Fibroblast of the aortic adventitia (primary cell): ENCODE data around the gene PRKCA. TPM values are rescaled to one million over a fixed set of nuclear protein-coding genes. Genes with fewer than 3 reads are reported as not detected.

ENCODE experiments used
- DNase-seq: peaks from one replicate; pipeline ENCODE4 v3.0.0-alpha.2; 2010; ENCODE audit warnings: low read depth
- H3K4me3 ChIP-seq: 2 replicates; pipeline ENCODE4 v1.5.1; 2011; ENCODE audit warnings: low read depth, mild to moderate bottlenecking, control low read depth, low read length, moderate library complexity
- total RNA-seq: library from RNA; depleted of rRNA; stranded (reverse); fragments of >200 nt; gene quantifications from 2 replicates; pipeline ENCODE4 v1.2.3, GENCODE V29; 2012; ENCODE audit warnings: low replicate concordance
- TF ChIP-seq, protein P1 (sequence below): IDR thresholded peaks from 2 replicates; pipeline ENCODE4 v1.5.1; 2011; ENCODE audit warnings: mild to moderate bottlenecking, low read length, control low read depth, inconsistent platforms; ENCODE audit not compliant: insufficient read depth

PRKCA gene
- total RNA-seq, 1 donor: 43.7 TPM

- no peak overlapping the region for H3K4me3 ChIP-seq
- DNase-seq: no peak
- TF ChIP-seq, protein P1, sequence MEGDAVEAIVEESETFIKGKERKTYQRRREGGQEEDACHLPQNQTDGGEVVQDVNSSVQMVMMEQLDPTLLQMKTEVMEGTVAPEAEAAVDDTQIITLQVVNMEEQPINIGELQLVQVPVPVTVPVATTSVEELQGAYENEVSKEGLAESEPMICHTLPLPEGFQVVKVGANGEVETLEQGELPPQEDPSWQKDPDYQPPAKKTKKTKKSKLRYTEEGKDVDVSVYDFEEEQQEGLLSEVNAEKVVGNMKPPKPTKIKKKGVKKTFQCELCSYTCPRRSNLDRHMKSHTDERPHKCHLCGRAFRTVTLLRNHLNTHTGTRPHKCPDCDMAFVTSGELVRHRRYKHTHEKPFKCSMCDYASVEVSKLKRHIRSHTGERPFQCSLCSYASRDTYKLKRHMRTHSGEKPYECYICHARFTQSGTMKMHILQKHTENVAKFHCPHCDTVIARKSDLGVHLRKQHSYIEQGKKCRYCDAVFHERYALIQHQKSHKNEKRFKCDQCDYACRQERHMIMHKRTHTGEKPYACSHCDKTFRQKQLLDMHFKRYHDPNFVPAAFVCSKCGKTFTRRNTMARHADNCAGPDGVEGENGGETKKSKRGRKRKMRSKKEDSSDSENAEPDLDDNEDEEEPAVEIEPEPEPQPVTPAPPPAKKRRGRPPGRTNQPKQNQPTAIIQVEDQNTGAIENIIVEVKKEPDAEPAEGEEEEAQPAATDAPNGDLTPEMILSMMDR: no peak
These were observed 488.9 kb downstream of the PRKCA start for GRCh38 chr17:66791347-66791746.

GRCh38 chr17:66793814-66794213, 491.4 kb downstream of the PRKCA start:
- TF ChIP-seq, protein P1: no peak
- DNase-seq: no peak
- H3K4me3 ChIP-seq: no peak overlapping the region

DNA sequence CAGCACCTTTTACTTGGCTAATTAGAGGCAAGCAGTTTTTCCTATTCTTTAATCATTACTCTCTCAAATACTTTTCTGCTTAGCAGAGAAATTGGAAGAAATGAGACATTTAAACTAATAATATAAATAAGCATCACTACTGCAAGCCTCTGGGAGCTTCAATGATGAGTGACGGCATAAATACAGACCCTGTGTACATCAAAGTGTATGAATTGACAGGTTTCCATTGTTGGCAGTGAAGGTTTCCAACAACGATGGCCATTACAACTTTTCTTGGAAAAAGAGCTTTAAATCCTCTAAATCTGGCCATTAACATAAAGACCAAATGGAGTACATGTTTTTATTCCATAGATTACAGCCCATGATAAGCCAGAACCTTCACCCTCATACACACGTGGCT, 493.1 kb downstream of the PRKCA start:
- TF ChIP-seq, protein P1: no peak
- no peak overlapping the region for H3K4me3 ChIP-seq
- DNase-seq: no peak

DNA sequence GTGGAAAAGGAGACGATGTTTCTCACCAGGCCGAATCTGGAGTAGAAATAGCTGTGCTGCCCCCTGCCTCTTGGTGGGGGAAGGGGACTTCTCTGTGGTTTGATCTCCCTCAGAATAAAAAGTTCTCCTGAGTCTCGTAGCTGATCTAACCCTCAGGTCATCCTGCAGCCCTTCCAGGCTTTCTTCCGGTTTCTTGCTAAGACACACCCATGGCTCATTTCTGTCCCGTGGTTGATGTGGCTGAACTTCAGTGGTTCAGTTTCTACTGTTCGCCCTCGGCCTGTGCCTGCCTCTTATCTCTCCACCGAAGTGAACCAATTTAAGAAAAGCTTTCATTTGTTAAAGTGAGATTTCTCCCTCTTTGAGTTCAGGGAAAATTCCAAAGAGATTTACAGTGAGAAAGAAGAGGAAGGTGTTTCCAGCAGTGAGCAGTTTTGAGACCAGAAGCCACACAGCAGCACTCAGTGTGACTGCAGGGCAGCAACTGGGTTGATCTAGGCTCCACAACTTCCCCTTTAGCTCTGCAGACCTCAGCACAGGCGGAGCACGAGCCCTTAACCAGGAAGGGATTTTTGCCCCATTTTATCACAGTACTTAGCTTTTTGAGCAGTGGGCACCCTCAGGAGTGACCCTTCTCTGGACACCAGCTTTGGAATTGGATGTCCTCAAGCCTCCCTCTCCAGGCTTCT, 497.6 kb downstream of the PRKCA start:
- TF ChIP-seq, protein P1: no peak
- no peak overlapping the region for H3K4me3 ChIP-seq
- DNase-seq: peak; percentile 28

DNA sequence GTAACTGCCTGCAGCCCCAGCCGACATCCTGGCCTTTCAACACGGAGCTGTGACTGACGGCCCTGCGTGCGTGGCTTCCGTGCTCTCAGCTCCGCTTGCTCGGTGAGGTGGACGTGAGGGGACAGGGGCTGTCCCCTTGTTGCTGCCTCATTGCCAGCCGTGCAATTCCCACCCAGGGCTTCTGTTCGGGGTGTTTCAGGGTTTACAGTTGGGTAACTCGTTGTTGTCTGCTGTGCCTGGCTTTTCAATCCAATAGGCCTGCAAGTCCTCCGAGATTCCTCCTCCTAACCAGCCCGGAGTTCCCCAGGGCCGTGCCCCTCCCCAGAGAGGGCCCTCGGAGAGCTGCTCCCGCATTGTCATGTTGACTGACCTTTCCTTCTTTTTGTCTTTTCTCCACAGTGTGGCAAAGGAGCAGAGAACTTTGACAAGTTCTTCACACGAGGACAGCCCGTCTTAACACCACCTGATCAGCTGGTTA, 501.1 kb downstream of the PRKCA start:
- no peak for DNase-seq
- no peak overlapping the region for H3K4me3 ChIP-seq
- TF ChIP-seq, protein P1: no peak

DNA sequence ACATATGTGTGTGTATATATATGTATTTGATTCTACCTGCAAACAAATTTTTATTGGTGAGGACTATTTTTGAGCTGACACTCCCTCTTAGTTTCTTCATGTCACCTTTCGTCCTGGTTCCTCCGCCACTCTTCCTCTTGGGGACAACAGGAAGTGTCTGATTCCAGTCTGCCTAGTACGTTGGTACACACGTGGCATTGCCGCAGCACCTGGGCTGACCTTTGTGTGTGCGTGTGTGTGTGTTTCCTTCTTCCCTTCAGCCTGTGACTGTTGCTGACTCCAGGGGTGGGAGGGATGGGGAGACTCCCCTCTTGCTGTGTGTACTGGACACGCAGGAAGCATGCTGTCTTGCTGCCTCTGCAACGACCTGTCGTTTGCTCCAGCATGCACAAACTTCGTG, 503.2 kb downstream of the PRKCA start:
- no peak overlapping the region for H3K4me3 ChIP-seq
- TF ChIP-seq, protein P1: no peak
- DNase-seq: no peak

GRCh38 chr17:66807182-66807581, 504.8 kb downstream of the PRKCA start:
- TF ChIP-seq, protein P1: no peak

More at GRCh38 chr17:66807182-66807581, 504.8 kb downstream of the PRKCA start:
- DNase-seq: no peak
- no peak overlapping the region for H3K4me3 ChIP-seq
